GM19397 (cell line): Measurements from ENCODE around the gene HSD17B12.

ENCODE experiments used
- ATAC-seq: cut with Tn5 transposase; IDR thresholded peaks from one replicate; pipeline ENCODE4 v1.9.1; 2021; ENCODE audit warnings: mild to moderate bottlenecking, moderate library complexity; ENCODE audit not compliant: unreplicated experiment

Gene HSD17B12

DNA sequence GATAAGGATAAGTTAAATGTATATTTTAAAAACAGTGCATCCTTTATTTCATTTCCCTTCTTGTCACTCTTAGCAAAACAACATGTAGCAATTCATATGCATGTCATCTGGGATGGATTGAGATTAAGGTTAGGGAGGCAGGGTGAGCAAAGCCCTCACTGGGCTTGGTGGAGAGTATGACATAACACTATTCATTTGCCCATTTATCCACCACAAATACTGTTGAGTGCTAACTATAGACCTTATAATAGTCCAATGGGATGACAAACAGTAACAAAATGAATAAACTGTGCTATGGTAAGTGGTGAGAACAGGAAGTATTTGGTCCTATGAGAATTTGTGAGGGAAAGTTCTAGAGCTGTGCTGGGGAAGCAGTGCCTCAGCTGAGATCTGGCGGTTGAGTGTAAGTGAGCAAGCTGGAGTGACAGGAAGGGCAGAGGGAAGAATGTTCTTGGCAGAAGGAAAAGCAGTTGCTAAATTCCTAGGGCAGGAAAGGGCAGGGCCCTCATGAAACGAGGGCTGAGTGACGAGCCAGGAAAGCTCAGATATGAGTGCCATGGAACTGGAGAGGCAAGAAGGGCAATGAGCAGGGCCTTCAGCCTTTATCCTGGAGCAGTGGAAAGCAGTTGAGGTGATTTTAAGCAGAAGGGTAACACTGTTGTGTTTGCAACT, 6.7 kb downstream of the HSD17B12 start:
- no peak for ATAC-seq

- ATAC-seq, result no peak
These were observed 7.9 kb downstream of the HSD17B12 start for GRCh38 chr11:43688394-43688793.

DNA sequence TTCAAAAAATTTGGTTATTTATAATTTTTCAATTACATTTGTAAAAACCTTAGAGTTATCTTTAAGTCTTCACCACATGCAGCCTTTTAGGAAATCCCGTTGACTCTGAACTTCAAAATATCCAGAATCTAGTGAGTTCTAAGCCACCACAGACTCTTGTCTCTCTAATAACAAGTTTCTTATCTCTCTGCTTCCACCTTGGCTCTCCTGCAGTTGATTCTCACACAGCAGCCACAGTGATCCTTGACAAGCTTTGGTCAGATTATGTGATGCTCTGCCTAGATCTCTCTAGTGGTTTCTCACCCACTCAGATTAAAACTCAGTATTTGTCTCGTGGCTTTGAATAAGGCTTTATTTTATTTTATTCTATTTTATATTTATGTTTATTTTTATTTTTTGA, 8.6 kb downstream of the HSD17B12 start:
- no peak for ATAC-seq

- ATAC-seq, result no peak
These were observed 10.6 kb downstream of the HSD17B12 start for GRCh38 chr11:43690929-43691725.

DNA sequence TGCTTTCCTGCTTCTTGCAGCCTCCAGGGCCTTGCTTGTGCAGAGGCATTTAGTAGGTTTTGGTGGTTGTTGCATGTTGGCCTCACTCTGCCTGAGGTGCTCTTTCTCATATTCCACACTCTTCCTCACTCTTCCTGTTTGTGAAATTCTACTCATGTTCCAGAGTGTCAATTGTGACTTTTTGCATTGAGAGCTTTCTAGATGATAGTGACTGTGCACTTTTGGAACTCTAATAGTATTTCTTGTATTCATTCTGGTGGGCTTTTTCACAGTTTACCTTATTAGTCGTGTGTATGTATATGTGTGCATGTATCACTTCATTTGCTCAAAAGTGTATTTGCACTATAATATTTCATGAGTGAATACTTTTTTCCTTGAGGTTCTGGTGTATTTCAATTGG, 11.3 kb downstream of the HSD17B12 start:
- no peak for ATAC-seq

- ATAC-seq, result no peak
These were observed 12.5 kb downstream of the HSD17B12 start for GRCh38 chr11:43693069-43693468.

DNA sequence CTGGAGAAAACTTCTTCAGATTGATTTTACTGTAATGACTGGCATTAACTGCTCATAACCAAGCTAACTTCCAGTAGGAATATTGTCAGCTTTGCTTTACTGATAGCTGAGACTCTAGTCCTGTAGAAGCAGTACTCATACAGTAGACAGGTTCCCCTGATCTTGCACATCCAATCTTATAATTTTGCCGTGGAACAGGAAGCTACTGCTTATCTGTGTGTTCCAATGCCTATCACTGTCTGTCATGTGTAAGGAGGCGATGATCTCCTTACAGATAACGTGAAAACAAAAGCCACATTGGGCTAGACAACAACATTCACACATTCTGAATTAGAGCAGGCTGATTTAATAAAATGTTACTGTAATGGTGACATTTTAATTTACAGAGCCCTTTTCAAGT, 13.2 kb downstream of the HSD17B12 start:
- ATAC-seq, result no peak

GRCh38 chr11:43694477-43694876, 13.9 kb downstream of the HSD17B12 start:
- peak; percentile 80 for ATAC-seq

GRCh38 chr11:43697679-43698078, 17.1 kb downstream of the HSD17B12 start:
- no peak for ATAC-seq

GRCh38 chr11:43699870-43700269, 19.3 kb downstream of the HSD17B12 start:
- ATAC-seq, result no peak

- no peak for ATAC-seq
These were observed 26.1 kb downstream of the HSD17B12 start for GRCh38 chr11:43706631-43707030.

GRCh38 chr11:43708776-43709175, 28.2 kb downstream of the HSD17B12 start:
- ATAC-seq, result no peak

- ATAC-seq, result no peak
These were observed 29.2 kb downstream of the HSD17B12 start for GRCh38 chr11:43709689-43710088.

- ATAC-seq, result no peak
These were observed 32.1 kb downstream of the HSD17B12 start for GRCh38 chr11:43712676-43713075.

DNA sequence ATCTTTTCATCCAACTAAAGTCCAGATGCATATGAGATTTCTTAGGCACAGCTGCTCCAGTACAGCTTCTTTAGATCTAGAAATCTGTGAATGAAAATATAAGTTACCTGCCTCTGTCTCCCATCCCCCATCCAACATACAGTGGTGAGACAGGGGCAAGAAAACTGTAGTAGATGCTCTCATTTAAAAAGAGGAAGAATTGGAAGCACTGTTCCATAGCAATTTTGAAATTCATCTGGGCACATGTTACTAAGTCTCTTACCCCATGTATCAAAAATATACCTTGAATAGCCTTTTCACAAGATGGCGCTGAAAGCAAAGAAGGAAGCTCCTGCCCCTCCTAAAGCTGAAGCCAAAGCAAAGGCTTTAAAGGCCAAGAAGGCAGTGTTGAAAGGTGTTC, 37.8 kb downstream of the HSD17B12 start:
- ATAC-seq, result no peak

DNA sequence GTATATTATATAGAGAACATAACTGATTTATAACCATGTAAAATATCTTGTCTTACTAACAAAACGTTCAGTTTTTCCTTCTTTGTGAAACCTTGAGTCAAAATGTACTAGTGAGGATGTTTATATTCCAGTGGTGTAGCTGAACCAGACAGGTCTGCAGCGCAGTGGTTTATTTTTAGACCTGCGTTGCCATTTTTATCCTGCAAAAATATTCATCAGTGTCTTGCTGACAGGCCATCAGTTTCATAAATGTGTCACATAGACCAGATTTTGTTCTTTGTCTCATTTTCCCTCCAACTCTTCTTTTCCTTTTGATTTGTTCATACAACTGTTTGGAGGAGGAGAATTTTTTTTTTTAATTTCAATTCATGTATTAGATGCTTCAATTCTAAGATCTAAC, 43.1 kb downstream of the HSD17B12 start:
- ATAC-seq, result no peak

- no peak for ATAC-seq
These were observed 51.7 kb downstream of the HSD17B12 start for GRCh38 chr11:43732225-43732624.

GRCh38 chr11:43734256-43734655, 53.7 kb downstream of the HSD17B12 start:
- ATAC-seq, result no peak

GRCh38 chr11:43735115-43735514, 54.6 kb downstream of the HSD17B12 start:
- ATAC-seq, result no peak

DNA sequence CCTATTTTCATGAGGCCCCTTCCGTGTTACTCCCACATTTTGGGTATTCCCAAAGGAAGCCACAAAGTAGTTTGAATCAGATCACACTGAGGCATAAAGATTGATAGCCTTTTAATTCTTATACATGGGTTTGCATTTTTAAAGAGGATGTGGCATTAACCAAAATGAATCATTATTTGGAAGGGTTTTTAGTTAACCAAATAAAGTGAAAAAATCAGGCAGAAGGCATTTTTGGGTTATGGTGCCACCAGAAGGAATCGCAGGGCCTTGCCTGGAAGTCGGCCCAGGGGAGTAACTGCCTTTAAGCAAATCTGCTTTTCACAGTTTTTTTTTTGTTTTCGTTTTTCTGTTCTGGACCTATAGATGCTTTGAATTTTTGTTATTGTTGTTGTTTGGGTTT, 55.4 kb downstream of the HSD17B12 start:
- no peak for ATAC-seq

DNA sequence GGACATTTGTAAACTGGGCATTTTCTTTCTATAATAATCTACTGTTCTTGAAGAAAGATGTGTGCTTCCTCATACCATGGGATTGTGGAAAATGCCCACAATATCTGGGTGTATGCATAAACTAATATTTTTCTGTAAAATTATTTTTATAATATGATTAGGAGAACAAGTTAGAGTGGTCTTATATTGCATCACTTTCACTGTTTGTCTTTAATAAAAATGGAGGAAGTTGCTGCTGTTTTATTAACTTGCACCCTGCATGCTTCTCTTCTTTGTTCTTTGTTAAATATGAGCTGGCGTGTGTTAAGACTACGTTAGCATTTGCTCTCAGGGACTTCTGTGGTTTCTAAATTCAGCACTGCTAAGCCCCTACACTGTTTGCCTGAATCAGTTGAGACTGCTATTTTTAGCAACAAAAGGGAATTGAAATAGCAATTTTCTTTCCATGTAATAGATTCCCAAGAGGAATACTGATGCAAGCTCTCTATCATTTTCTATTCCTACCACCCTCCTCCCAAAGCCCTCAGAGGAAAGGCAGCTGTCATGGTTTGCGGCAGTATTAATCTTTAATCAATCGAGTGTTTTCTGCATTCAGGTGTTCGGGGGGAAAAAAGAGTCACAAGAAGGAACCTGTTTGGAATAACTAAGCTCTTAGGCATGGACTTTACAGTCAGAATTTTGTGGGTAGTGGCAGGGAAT, 56.1 kb downstream of the HSD17B12 start:
- no peak for ATAC-seq

DNA sequence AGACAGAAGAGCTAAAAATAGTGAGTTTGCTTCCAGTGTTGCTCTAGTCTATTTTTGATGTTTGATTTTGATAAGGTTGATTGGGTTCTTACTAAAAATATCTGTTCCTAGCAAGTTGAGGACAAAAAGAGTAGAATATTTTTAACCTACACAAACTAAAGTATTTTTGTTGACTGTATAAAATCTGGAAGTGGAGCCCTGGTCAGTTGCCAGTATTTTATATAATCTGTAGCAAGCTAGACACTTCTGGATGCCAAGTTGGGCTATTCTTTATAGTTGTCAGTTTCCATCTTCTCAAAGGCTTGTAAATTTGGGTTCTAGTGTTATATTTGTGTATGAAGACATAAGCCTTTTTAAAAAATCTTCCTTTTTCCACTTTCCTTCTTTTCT, 56.7 kb downstream of the HSD17B12 start:
- no peak for ATAC-seq
